H1 (cell line): ENCODE measurements around the gene SNRK. TPM values are rescaled to one million over a fixed set of nuclear protein-coding genes. Genes with fewer than 3 reads are reported as not detected.

Source experiments
- CTCF ChIA-PET: fragments of 300-600 bp; sonication (Branson Sonifier 250); formaldehyde crosslinking; loops from one replicate; lab custom pipeline; 2021; ENCODE audit not compliant: partially characterized antibody; lab: Charles Lee
- POLR2A ChIA-PET: fragments of 300-600 bp; sonication (Branson Sonifier 250); formaldehyde crosslinking; loops from one replicate; lab custom pipeline; 2021; ENCODE audit warnings: inconsistent platforms; ENCODE audit not compliant: partially characterized antibody; lab: Charles Lee
- DNase-seq, 2 experiments: peaks; one replicate each; pipeline versions ENCODE4 v3.0.0 to v3.0.0-alpha.2; 2010 to 2022; ENCODE audit warnings: low spot score in 2 of 2, low read depth in 1 of 2, mixed read lengths in 1 of 2
- FAIRE-seq: peaks from 2 replicates; lab custom pipeline; 2011; peaks lifted over from hg19 to GRCh38; lab: Jason Lieb, UNC
- H2AFZ ChIP-seq: 2 replicates; pipeline ENCODE4 v1.8.1; 2012; ENCODE audit warnings: low read length, inconsistent platforms
- H2AK5ac ChIP-seq: 2 replicates; pipeline ENCODE4 v1.6.1; 2013; ENCODE audit warnings: low read depth, low read length
- H2BK120ac ChIP-seq: replicated peaks from 2 replicates; pipeline ENCODE3; 2013; ENCODE audit warnings: low read depth, low read length, inconsistent platforms
- H2BK12ac ChIP-seq: 2 replicates; pipeline ENCODE4 v1.6.1; 2013; ENCODE audit warnings: low read depth, low read length
- H2BK15ac ChIP-seq: 2 replicates; pipeline ENCODE4 v1.6.1; 2013; ENCODE audit warnings: low read length
- H2BK20ac ChIP-seq: 2 replicates; pipeline ENCODE4 v1.6.1; 2013; ENCODE audit warnings: low read length
- H2BK5ac ChIP-seq: 2 replicates; pipeline ENCODE4 v1.6.1; 2013; ENCODE audit warnings: low read depth, low read length
- H3K14ac ChIP-seq: 2 replicates; pipeline ENCODE4 v1.6.1; 2013; ENCODE audit warnings: inconsistent platforms; ENCODE audit not compliant: insufficient read length
- H3K18ac ChIP-seq: 2 replicates; pipeline ENCODE4 v1.6.1; 2013; ENCODE audit warnings: low read length; ENCODE audit errors: extremely low read depth
- H3K23ac ChIP-seq: 2 replicates; pipeline ENCODE4 v1.6.1; 2013; ENCODE audit warnings: inconsistent platforms; ENCODE audit not compliant: insufficient read length
- H3K23me2 ChIP-seq: 2 replicates; pipeline ENCODE4 v1.6.1; 2013; ENCODE audit warnings: low read depth, low read length
- H3K27ac ChIP-seq: 2 replicates; pipeline ENCODE4 v1.6.1; 2011; ENCODE audit warnings: low read depth, low read length, inconsistent platforms
- H3K27me3 ChIP-seq, 4 experiments: replicated peaks in 1 of 4; 1 replicate in 1 of 4; 2 replicates in 3 of 4; pipeline versions ENCODE4 v1.6.1 to v1.8.1; 2011 to 2013; ENCODE audit warnings: low read length in 3 of 4, mild to moderate bottlenecking in 3 of 4, inconsistent platforms in 2 of 4, mixed read lengths in 2 of 4, moderate library complexity in 1 of 4; ENCODE audit not compliant: control insufficient read depth in 3 of 4, insufficient read depth in 3 of 4; ENCODE audit errors: extremely low read depth in 1 of 4
- H3K36me3 ChIP-seq, 4 experiments: 2 replicates each; pipeline versions ENCODE4 v1.6.1 to v1.8.1; 2011 to 2013; ENCODE audit warnings: mild to moderate bottlenecking in 4 of 4, low read length in 3 of 4, moderate library complexity in 2 of 4, control low read depth in 1 of 4, inconsistent platforms in 1 of 4; ENCODE audit not compliant: insufficient read depth in 4 of 4, control insufficient read depth in 2 of 4
- H3K4ac ChIP-seq: replicated peaks from 2 replicates; pipeline ENCODE3; 2013; ENCODE audit warnings: low read length, low read depth, mixed read lengths, inconsistent platforms; ENCODE audit not compliant: insufficient read length
- H3K4me1 ChIP-seq, 4 experiments: replicated peaks in 1 of 4; 1 replicate in 1 of 4; 2 replicates in 3 of 4; pipeline versions ENCODE4 v1.6.1 to v1.8.1; 2011 to 2013; ENCODE audit warnings: low read length in 3 of 4, inconsistent platforms in 2 of 4, mixed read lengths in 1 of 4; ENCODE audit not compliant: insufficient read depth in 4 of 4, control insufficient read depth in 3 of 4
- H3K4me2 ChIP-seq, 2 experiments: 2 replicates each; pipeline versions ENCODE4 v1.6.1 to v1.8.1; 2011 to 2013; ENCODE audit warnings: low read depth in 2 of 2, low read length in 2 of 2, control low read depth in 1 of 2, inconsistent platforms in 1 of 2, mild to moderate bottlenecking in 1 of 2; ENCODE audit not compliant: insufficient read depth in 1 of 2
- H3K4me3 ChIP-seq, 4 experiments: fragments of 200-600, 300-600 bp in 1 of 4; sonication (generic), shearing (Covaris generic), sonication (Bioruptor Twin) in 1 of 4; 2 replicates each; pipeline versions ENCODE4 v1.5.1 to v1.8.1; 2011 to 2016; ENCODE audit warnings: low read length in 4 of 4, low read depth in 3 of 4, control low read depth in 2 of 4, inconsistent platforms in 2 of 4, mild to moderate bottlenecking in 2 of 4, mixed read lengths in 1 of 4, moderate library complexity in 1 of 4; ENCODE audit not compliant: insufficient read depth in 2 of 4; ENCODE audit errors: extremely low read depth in 1 of 4
- H3K56ac ChIP-seq: replicated peaks from 2 replicates; pipeline ENCODE3; 2013; ENCODE audit warnings: low read depth, mild to moderate bottlenecking, mixed read lengths, low read length, inconsistent platforms; ENCODE audit not compliant: insufficient read length
- H3K79me1 ChIP-seq: 2 replicates; pipeline ENCODE4 v1.6.1; 2013; ENCODE audit warnings: low read depth, low read length, control low read depth
- H3K79me2 ChIP-seq, 2 experiments: 2 replicates each; pipeline versions ENCODE4 v1.6.1 to v1.8.1; 2012 to 2013; ENCODE audit warnings: low read length in 2 of 2, mild to moderate bottlenecking in 2 of 2, inconsistent platforms in 1 of 2; ENCODE audit not compliant: insufficient read depth in 2 of 2, control insufficient read depth in 1 of 2
- H3K9ac ChIP-seq, 4 experiments: replicated peaks in 1 of 4; 1 replicate in 1 of 4; 2 replicates in 3 of 4; pipeline versions ENCODE4 v1.6.1 to v1.8.1; 2011 to 2013; ENCODE audit warnings: low read depth in 3 of 4, low read length in 3 of 4, control low read depth in 2 of 4, mild to moderate bottlenecking in 2 of 4, moderate library complexity in 2 of 4, inconsistent platforms in 1 of 4; ENCODE audit errors: extremely low read depth in 1 of 4
- H3K9me3 ChIP-seq, 2 experiments: 2 replicates each; pipeline versions ENCODE4 v1.6.1 to v1.8.1; 2012 to 2013; ENCODE audit warnings: mild to moderate bottlenecking in 2 of 2, moderate library complexity in 2 of 2, control low read depth in 1 of 2, inconsistent platforms in 1 of 2, low read depth in 1 of 2, low read length in 1 of 2, mixed read lengths in 1 of 2; ENCODE audit not compliant: insufficient read depth in 2 of 2
- H4K20me1 ChIP-seq, 2 experiments: replicated peaks in 1 of 2; 2 replicates each; pipeline versions ENCODE3 to v1.8.1; 2011 to 2013; ENCODE audit warnings: inconsistent platforms in 2 of 2, low read length in 2 of 2, mild to moderate bottlenecking in 1 of 2; ENCODE audit not compliant: insufficient read depth in 2 of 2, control insufficient read depth in 1 of 2
- H4K5ac ChIP-seq: 2 replicates; pipeline ENCODE4 v1.6.1; 2013; ENCODE audit warnings: low read length, low read depth, mixed read lengths, inconsistent platforms; ENCODE audit not compliant: insufficient read length
- H4K8ac ChIP-seq: 2 replicates; pipeline ENCODE4 v1.8.0; 2013; ENCODE audit warnings: mild to moderate bottlenecking, moderate library complexity, low read length, inconsistent platforms; ENCODE audit not compliant: insufficient read depth; ENCODE audit errors: extremely low read depth
- H4K91ac ChIP-seq: replicated peaks from 2 replicates; pipeline ENCODE3; 2013; ENCODE audit warnings: low read length, mixed read lengths, inconsistent platforms; ENCODE audit not compliant: insufficient read length
- GTF2F1 ChIP-seq: IDR thresholded peaks from 2 replicates; pipeline ENCODE4 v1.6.1; 2012; ENCODE audit warnings: low read depth, low read length, improper control_type of control experiment, borderline replicate concordance
- HDAC2 ChIP-seq, 2 experiments: fragments of 300-600 bp in 1 of 2; sonication (generic) in 1 of 2; IDR thresholded peaks; 2 replicates each; pipeline ENCODE4 v1.6.1; 2011 to 2012; ENCODE audit warnings: low read depth in 2 of 2, low read length in 2 of 2, mild to moderate bottlenecking in 2 of 2, moderate library complexity in 2 of 2, borderline replicate concordance in 1 of 2, inconsistent platforms in 1 of 2
- WGBS, 2 experiments: shearing (Covaris generic) in 1 of 2; methylation state at CpG; one replicate each; pipeline versions ENCODE4 v1.1.6 to v1.1.7; 2013 to 2015; ENCODE audit warnings: low lambda C conversion rate in 2 of 2, mixed read lengths in 2 of 2, inconsistent platforms in 1 of 2, low coverage in 1 of 2, missing lambda C conversion rate in 1 of 2; ENCODE audit not compliant: insufficient replicate concordance in 2 of 2, insufficient coverage in 1 of 2, insufficient read length in 1 of 2; ENCODE audit errors: extremely low coverage in 1 of 2, missing lambda C conversion rate in 1 of 2; 5-methylcytosine and 5-hydroxymethylcytosine counted together
- polyA plus RNA-seq, 7 experiments: library from polyadenylated mRNA; depleted of rRNA in 3 of 7; stranded (reverse) in 5 of 7; unstranded in 2 of 7; fragments of >200 nt in 5 of 7; fragments of 200-250 nt in 2 of 7; gene quantifications; 1 replicate in 5 of 7; 2 replicates in 1 of 7; 4 replicates in 1 of 7; pipeline versions ENCODE4 v1.2.1 to v1.2.3, GENCODE V29; 2011 to 2013; ENCODE audit warnings: missing spikeins in 2 of 7, mixed read lengths in 2 of 7
- total RNA-seq: library from RNA; stranded (reverse); fragmentation: NEBNext Ultra II Directional; extraction: Animal tissue kit (Norgen Biotek cat#: 25700); gene quantifications from 2 replicates; pipeline ENCODE4 v1.2.1, GENCODE V29; 2021

The SNRK gene
- total and polyA plus RNA-seq, 2 of the 8 experiments (the other 6 are each of a cell fraction or from before 2014, with no cell fraction given) = 4.4 to 11.7 TPM

DNA sequence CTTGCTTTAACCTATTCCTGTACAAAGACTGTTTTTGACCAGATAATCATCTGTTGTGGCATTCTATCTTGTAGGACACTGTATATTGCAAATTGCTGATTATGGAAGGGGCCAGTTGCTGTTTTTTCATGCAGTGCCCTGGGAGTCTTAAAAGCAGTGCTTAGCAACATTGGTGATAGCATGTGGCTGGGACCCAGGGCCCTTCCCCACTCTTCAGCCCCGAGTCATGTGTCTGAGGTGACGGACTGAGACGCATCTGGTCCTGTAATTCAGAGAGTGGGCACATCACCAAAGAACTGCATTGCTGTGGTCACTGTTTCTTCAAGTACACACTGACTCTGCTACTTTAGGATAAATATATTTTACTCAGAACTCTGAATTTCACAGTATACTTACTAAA, 63.4 kb downstream of the SNRK start:
- no peak for TF ChIP-seq HDAC2 (IDR thresholded peaks at IDR 0.05; ENCODE audit: borderline replicate concordance in 1 of 2, low read depth in 2 of 2, low read length in 2 of 2)
- no peak for TF ChIP-seq GTF2F1
- Histone ChIP-seq H3K56ac (no peak overlapping the region), H3K9me3 (no peaks in the 10 kb centered on the region; a peak in 1 of 4 replicates), H3K9ac (no peak overlapping the region), H3K79me2 (no peaks in the 10 kb centered on the region), H3K27me3 (peaks cover 0 to 6% (median 4%) of the 10 kb centered on the region in 4 experiments; a peak in 2 of 7 replicates), H4K8ac (no peak overlapping the region), H3K18ac (no peak overlapping the region), H2BK5ac (no peak overlapping the region), H3K23me2 (no peaks in the 10 kb centered on the region), H4K20me1 (no peaks in the 10 kb centered on the region), H3K4me3 (no peak overlapping the region), H4K5ac (no peak overlapping the region), H2BK20ac (no peak overlapping the region), H3K14ac (no peak overlapping the region), H2BK15ac (no peak overlapping the region), H3K27ac (no peak overlapping the region), H3K36me3 (peaks cover 2 to 14% (median 9%) of the 10 kb centered on the region in 4 experiments; a peak in 4 of 8 replicates), H2BK120ac (no peak overlapping the region), H3K4ac (no peak overlapping the region), H3K4me2 (no peak overlapping the region), H2BK12ac (no peak overlapping the region), H3K23ac (no peak overlapping the region), H3K79me1 (no peaks in the 10 kb centered on the region), H2AFZ (no peak overlapping the region), H2AK5ac (no peak overlapping the region), H4K91ac (no peak overlapping the region), H3K4me1 (no peaks in the 10 kb centered on the region; a peak in 1 of 7 replicates)
- DNase-seq = no peak
- WGBS, 2 experiments = 87% methylated on average over 3 of the region's 3 CpGs; no CpG with 5 or more reads in 1 of the 2 experiments
- ChIA-PET POLR2A (no interaction called here), CTCF (interaction anchor here (0.6 kb wide), 1 partner anchor 54 kb away, joined by 3 read pairs; no protein-coding TSS in a partner anchor)
- no peak for FAIRE-seq
